H1 (cell line): ENCODE data around the gene GDPGP1. TPM values are rescaled to one million over a fixed set of nuclear protein-coding genes. Genes with fewer than 3 reads are reported as not detected.

Experiments used
- CTCF ChIA-PET: fragments of 300-600 bp; sonication (Branson Sonifier 250); formaldehyde crosslinking; loops from one replicate; lab custom pipeline; 2021; ENCODE audit not compliant: partially characterized antibody; lab: Charles Lee
- POLR2A ChIA-PET: fragments of 300-600 bp; sonication (Branson Sonifier 250); formaldehyde crosslinking; loops from one replicate; lab custom pipeline; 2021; ENCODE audit warnings: inconsistent platforms; ENCODE audit not compliant: partially characterized antibody; lab: Charles Lee
- DNase-seq, 2 experiments: peaks; one replicate each; pipeline versions ENCODE4 v3.0.0 to v3.0.0-alpha.2; 2010 to 2022; ENCODE audit warnings: low spot score in 2 of 2, low read depth in 1 of 2, mixed read lengths in 1 of 2
- FAIRE-seq: peaks from 2 replicates; lab custom pipeline; 2011; peaks lifted over from hg19 to GRCh38; lab: Jason Lieb, UNC
- H2AFZ ChIP-seq: 2 replicates; pipeline ENCODE4 v1.8.1; 2012; ENCODE audit warnings: low read length, inconsistent platforms
- H2AK5ac ChIP-seq: 2 replicates; pipeline ENCODE4 v1.6.1; 2013; ENCODE audit warnings: low read depth, low read length
- H2BK120ac ChIP-seq: replicated peaks from 2 replicates; pipeline ENCODE3; 2013; ENCODE audit warnings: low read depth, low read length, inconsistent platforms
- H2BK12ac ChIP-seq: 2 replicates; pipeline ENCODE4 v1.6.1; 2013; ENCODE audit warnings: low read depth, low read length
- H2BK15ac ChIP-seq: 2 replicates; pipeline ENCODE4 v1.6.1; 2013; ENCODE audit warnings: low read length
- H2BK20ac ChIP-seq: 2 replicates; pipeline ENCODE4 v1.6.1; 2013; ENCODE audit warnings: low read length
- H2BK5ac ChIP-seq: 2 replicates; pipeline ENCODE4 v1.6.1; 2013; ENCODE audit warnings: low read depth, low read length
- H3K14ac ChIP-seq: 2 replicates; pipeline ENCODE4 v1.6.1; 2013; ENCODE audit warnings: inconsistent platforms; ENCODE audit not compliant: insufficient read length
- H3K18ac ChIP-seq: 2 replicates; pipeline ENCODE4 v1.6.1; 2013; ENCODE audit warnings: low read length; ENCODE audit errors: extremely low read depth
- H3K23ac ChIP-seq: 2 replicates; pipeline ENCODE4 v1.6.1; 2013; ENCODE audit warnings: inconsistent platforms; ENCODE audit not compliant: insufficient read length
- H3K23me2 ChIP-seq: 2 replicates; pipeline ENCODE4 v1.6.1; 2013; ENCODE audit warnings: low read depth, low read length
- H3K27ac ChIP-seq: 2 replicates; pipeline ENCODE4 v1.6.1; 2011; ENCODE audit warnings: low read depth, low read length, inconsistent platforms
- H3K27me3 ChIP-seq, 4 experiments: replicated peaks in 1 of 4; 1 replicate in 1 of 4; 2 replicates in 3 of 4; pipeline versions ENCODE4 v1.6.1 to v1.8.1; 2011 to 2013; ENCODE audit warnings: low read length in 3 of 4, mild to moderate bottlenecking in 3 of 4, inconsistent platforms in 2 of 4, mixed read lengths in 2 of 4, moderate library complexity in 1 of 4; ENCODE audit not compliant: control insufficient read depth in 3 of 4, insufficient read depth in 3 of 4; ENCODE audit errors: extremely low read depth in 1 of 4
- H3K36me3 ChIP-seq, 4 experiments: 2 replicates each; pipeline versions ENCODE4 v1.6.1 to v1.8.1; 2011 to 2013; ENCODE audit warnings: mild to moderate bottlenecking in 4 of 4, low read length in 3 of 4, moderate library complexity in 2 of 4, control low read depth in 1 of 4, inconsistent platforms in 1 of 4; ENCODE audit not compliant: insufficient read depth in 4 of 4, control insufficient read depth in 2 of 4
- H3K4ac ChIP-seq: replicated peaks from 2 replicates; pipeline ENCODE3; 2013; ENCODE audit warnings: low read length, low read depth, mixed read lengths, inconsistent platforms; ENCODE audit not compliant: insufficient read length
- H3K4me1 ChIP-seq, 4 experiments: replicated peaks in 1 of 4; 1 replicate in 1 of 4; 2 replicates in 3 of 4; pipeline versions ENCODE4 v1.6.1 to v1.8.1; 2011 to 2013; ENCODE audit warnings: low read length in 3 of 4, inconsistent platforms in 2 of 4, mixed read lengths in 1 of 4; ENCODE audit not compliant: insufficient read depth in 4 of 4, control insufficient read depth in 3 of 4
- H3K4me2 ChIP-seq, 2 experiments: 2 replicates each; pipeline versions ENCODE4 v1.6.1 to v1.8.1; 2011 to 2013; ENCODE audit warnings: low read depth in 2 of 2, low read length in 2 of 2, control low read depth in 1 of 2, inconsistent platforms in 1 of 2, mild to moderate bottlenecking in 1 of 2; ENCODE audit not compliant: insufficient read depth in 1 of 2
- H3K4me3 ChIP-seq, 4 experiments: fragments of 200-600, 300-600 bp in 1 of 4; sonication (generic), shearing (Covaris generic), sonication (Bioruptor Twin) in 1 of 4; 2 replicates each; pipeline versions ENCODE4 v1.5.1 to v1.8.1; 2011 to 2016; ENCODE audit warnings: low read length in 4 of 4, low read depth in 3 of 4, control low read depth in 2 of 4, inconsistent platforms in 2 of 4, mild to moderate bottlenecking in 2 of 4, mixed read lengths in 1 of 4, moderate library complexity in 1 of 4; ENCODE audit not compliant: insufficient read depth in 2 of 4; ENCODE audit errors: extremely low read depth in 1 of 4
- H3K56ac ChIP-seq: replicated peaks from 2 replicates; pipeline ENCODE3; 2013; ENCODE audit warnings: low read depth, mild to moderate bottlenecking, mixed read lengths, low read length, inconsistent platforms; ENCODE audit not compliant: insufficient read length
- H3K79me1 ChIP-seq: 2 replicates; pipeline ENCODE4 v1.6.1; 2013; ENCODE audit warnings: low read depth, low read length, control low read depth
- H3K79me2 ChIP-seq, 2 experiments: 2 replicates each; pipeline versions ENCODE4 v1.6.1 to v1.8.1; 2012 to 2013; ENCODE audit warnings: low read length in 2 of 2, mild to moderate bottlenecking in 2 of 2, inconsistent platforms in 1 of 2; ENCODE audit not compliant: insufficient read depth in 2 of 2, control insufficient read depth in 1 of 2
- H3K9ac ChIP-seq, 4 experiments: replicated peaks in 1 of 4; 1 replicate in 1 of 4; 2 replicates in 3 of 4; pipeline versions ENCODE4 v1.6.1 to v1.8.1; 2011 to 2013; ENCODE audit warnings: low read depth in 3 of 4, low read length in 3 of 4, control low read depth in 2 of 4, mild to moderate bottlenecking in 2 of 4, moderate library complexity in 2 of 4, inconsistent platforms in 1 of 4; ENCODE audit errors: extremely low read depth in 1 of 4
- H3K9me3 ChIP-seq, 2 experiments: 2 replicates each; pipeline versions ENCODE4 v1.6.1 to v1.8.1; 2012 to 2013; ENCODE audit warnings: mild to moderate bottlenecking in 2 of 2, moderate library complexity in 2 of 2, control low read depth in 1 of 2, inconsistent platforms in 1 of 2, low read depth in 1 of 2, low read length in 1 of 2, mixed read lengths in 1 of 2; ENCODE audit not compliant: insufficient read depth in 2 of 2
- H4K20me1 ChIP-seq, 2 experiments: replicated peaks in 1 of 2; 2 replicates each; pipeline versions ENCODE3 to v1.8.1; 2011 to 2013; ENCODE audit warnings: inconsistent platforms in 2 of 2, low read length in 2 of 2, mild to moderate bottlenecking in 1 of 2; ENCODE audit not compliant: insufficient read depth in 2 of 2, control insufficient read depth in 1 of 2
- H4K5ac ChIP-seq: 2 replicates; pipeline ENCODE4 v1.6.1; 2013; ENCODE audit warnings: low read length, low read depth, mixed read lengths, inconsistent platforms; ENCODE audit not compliant: insufficient read length
- H4K8ac ChIP-seq: 2 replicates; pipeline ENCODE4 v1.8.0; 2013; ENCODE audit warnings: mild to moderate bottlenecking, moderate library complexity, low read length, inconsistent platforms; ENCODE audit not compliant: insufficient read depth; ENCODE audit errors: extremely low read depth
- H4K91ac ChIP-seq: replicated peaks from 2 replicates; pipeline ENCODE3; 2013; ENCODE audit warnings: low read length, mixed read lengths, inconsistent platforms; ENCODE audit not compliant: insufficient read length
- CBX5 ChIP-seq: fragments of 300-800, 300-1000 bp; sonication (generic); IDR thresholded peaks from 2 replicates; pipeline ENCODE4 v1.7.1; 2016; ENCODE audit warnings: antibody characterized with exemption, low read length, low read depth
- GABPA ChIP-seq: IDR thresholded peaks from 2 replicates; pipeline ENCODE4 v1.6.1; 2011; ENCODE audit warnings: mild to moderate bottlenecking, low read length, moderate library complexity, borderline replicate concordance; ENCODE audit not compliant: insufficient read depth
- MAFK ChIP-seq: IDR thresholded peaks from 2 replicates; pipeline ENCODE4 v1.6.1; 2012; ENCODE audit warnings: low read depth, mild to moderate bottlenecking, improper control_type of control experiment, low read length
- SP4 ChIP-seq: IDR thresholded peaks from 2 replicates; pipeline ENCODE4 v1.6.1; 2012; ENCODE audit warnings: low read length, inconsistent platforms
- SUZ12 ChIP-seq: fragments of 200-600 bp; sonication (generic); IDR thresholded peaks from 2 replicates; pipeline ENCODE4 v1.6.1; 2012; ENCODE audit warnings: mild to moderate bottlenecking, inconsistent platforms, low read length, moderate library complexity, mixed read lengths
- TCF12 ChIP-seq: IDR thresholded peaks from 2 replicates; pipeline ENCODE4 v1.6.1; 2011; ENCODE audit warnings: low read depth, mild to moderate bottlenecking, low read length
- WGBS, 2 experiments: shearing (Covaris generic) in 1 of 2; methylation state at CpG; one replicate each; pipeline versions ENCODE4 v1.1.6 to v1.1.7; 2013 to 2015; ENCODE audit warnings: low lambda C conversion rate in 2 of 2, mixed read lengths in 2 of 2, inconsistent platforms in 1 of 2, low coverage in 1 of 2, missing lambda C conversion rate in 1 of 2; ENCODE audit not compliant: insufficient replicate concordance in 2 of 2, insufficient coverage in 1 of 2, insufficient read length in 1 of 2; ENCODE audit errors: extremely low coverage in 1 of 2, missing lambda C conversion rate in 1 of 2; 5-methylcytosine and 5-hydroxymethylcytosine counted together
- polyA plus RNA-seq, 7 experiments: library from polyadenylated mRNA; depleted of rRNA in 3 of 7; stranded (reverse) in 5 of 7; unstranded in 2 of 7; fragments of >200 nt in 5 of 7; fragments of 200-250 nt in 2 of 7; gene quantifications; 1 replicate in 5 of 7; 2 replicates in 1 of 7; 4 replicates in 1 of 7; pipeline versions ENCODE4 v1.2.1 to v1.2.3, GENCODE V29; 2011 to 2013; ENCODE audit warnings: missing spikeins in 2 of 7, mixed read lengths in 2 of 7
- total RNA-seq: library from RNA; stranded (reverse); fragmentation: NEBNext Ultra II Directional; extraction: Animal tissue kit (Norgen Biotek cat#: 25700); gene quantifications from 2 replicates; pipeline ENCODE4 v1.2.1, GENCODE V29; 2021

GDPGP1 gene
- total and polyA plus RNA-seq, 2 of the 8 experiments (the other 6 are each of a cell fraction or from before 2014, with no cell fraction given) = 1.8 to 5.6 TPM

- H3K9me3 ChIP-seq = no peaks in the 10 kb centered on the region
These were observed 24.4 kb upstream of the GDPGP1 start for GRCh38 chr15:90209591-90209990.

More at GRCh38 chr15:90209591-90209990, 24.4 kb upstream of the GDPGP1 start:
- Histone ChIP-seq H4K5ac (no peak overlapping the region), H3K27ac (no peak overlapping the region), H2BK5ac (no peak overlapping the region; the same call in 1 of the 2 replicates), H3K23me2 (no peaks in the 10 kb centered on the region; the same call in 1 of the 2 replicates), H3K23ac (no peak overlapping the region), H4K8ac (no peak overlapping the region)
- CTCF ChIA-PET = interaction anchor here (12.6 kb wide), 1 partner anchor 8 kb away, joined by 182 read pairs; no protein-coding TSS in a partner anchor
- no peak for TF ChIP-seq TCF12
- TF ChIP-seq CBX5 = no peak
- no peak for TF ChIP-seq SP4
- no peak for TF ChIP-seq GABPA
- TF ChIP-seq SUZ12 = no peak
- no peak for TF ChIP-seq MAFK
- TF ChIP-seq, all 59 proteins: peak for 0
- Histone ChIP-seq H3K79me2 (peaks cover 0 to 45% of the 10 kb centered on the region in 2 experiments; a peak in 3 of 4 replicates), H3K56ac (no peak overlapping the region), H3K4me3 (no peak overlapping the region), H3K36me3 (peaks cover 0 to 3% (median under 1%) of the 10 kb centered on the region in 4 experiments; a peak in 2 of 8 replicates), H3K4ac (no peak overlapping the region), H4K20me1 (peaks cover 7 to 17% of the 10 kb centered on the region in 2 experiments), H2AFZ (no peak overlapping the region), H3K79me1 (peaks cover 12% of the 10 kb centered on the region; the same call in 1 of the 2 replicates), H2BK12ac (no peak overlapping the region), H2BK20ac (no peak overlapping the region), H3K4me2 (no peak overlapping the region), H4K91ac (no peak overlapping the region), H2BK15ac (no peak overlapping the region), H3K4me1 (peaks cover 0 to 3% (median under 1%) of the 10 kb centered on the region in 4 experiments; a peak in 3 of 7 replicates), H3K9ac (no peak overlapping the region), H3K14ac (no peak overlapping the region), H3K27me3 (no peaks in the 10 kb centered on the region), H2BK120ac (no peak overlapping the region), H2AK5ac (no peak overlapping the region), H3K18ac (no peak overlapping the region)
- DNase-seq (no peak), FAIRE-seq (no peak)
- POLR2A ChIA-PET = interaction anchor here (0.7 kb wide), 1 partner anchor 47 kb away, joined by 3 read pairs; no protein-coding TSS in a partner anchor
- 82% methylated on average over 9 of the region's 9 CpGs; no CpG with 5 or more reads in 1 of the 2 experiments for WGBS, 2 experiments
